Pons (tissue), 1 donor: ENCODE data around the gene TAAR1.
"Not testable (repeated sequence)": the region's sequence is repeated elsewhere in the genome, so short reads cannot be mapped to it uniquely, and the experiment has no call there.

Source experiments
- DNase-seq: peaks from one replicate; pipeline ENCODE4 v3.0.0-alpha.2; 2016; ENCODE audit warnings: low spot score

The TAAR1 gene

GRCh38 chr6:132661906-132662305 is 2.9 kb upstream of the TAAR1 start:
- no peak for DNase-seq

GRCh38 chr6:132651062-132651461 is 7.9 kb downstream of the TAAR1 start:
- DNase-seq: peak; percentile 7

- DNase-seq: no peak
Measured at GRCh38 chr6:132650429-132650828, 8.6 kb downstream of the TAAR1 start.

GRCh38 chr6:132648828-132649227 is 10.2 kb downstream of the TAAR1 start:
- no peak for DNase-seq

- DNase-seq: peak; percentile 3
Measured at GRCh38 chr6:132648356-132648755, 10.6 kb downstream of the TAAR1 start.

- DNase-seq: no peak
Measured at GRCh38 chr6:132643547-132643946, 15.4 kb downstream of the TAAR1 start.

- DNase-seq: not testable (repeated sequence)
Measured at GRCh38 chr6:132637135-132637534, 21.8 kb downstream of the TAAR1 start.

GRCh38 chr6:132635906-132636305 is 23.1 kb downstream of the TAAR1 start:
- not testable (repeated sequence) for DNase-seq

- DNase-seq: not testable (repeated sequence)
Measured at GRCh38 chr6:132635288-132635687, 23.7 kb downstream of the TAAR1 start.

- DNase-seq: no peak
Measured at GRCh38 chr6:132634796-132635195, 24.2 kb downstream of the TAAR1 start.

GRCh38 chr6:132633362-132633761 is 25.6 kb downstream of the TAAR1 start:
- DNase-seq: no peak

GRCh38 chr6:132624175-132624574 is 34.8 kb downstream of the TAAR1 start, which contains the start of gene TAAR2:
Gene TAAR2 (minus strand): TSS chr6:132624275. CDS start chr6:132624275, 0 bp downstream.
- DNase-seq: no peak

- no peak for DNase-seq
Measured at GRCh38 chr6:132623106-132623845, 35.7 kb downstream of the TAAR1 start.

GRCh38 chr6:132616677-132617076 is 42.3 kb downstream of the TAAR1 start:
- DNase-seq: no peak

- no peak for DNase-seq
Measured at GRCh38 chr6:132614554-132614953, 44.4 kb downstream of the TAAR1 start.

GRCh38 chr6:132612449-132613108 is 46.4 kb downstream of the TAAR1 start:
- no peak for DNase-seq

GRCh38 chr6:132611616-132612015 is 47.4 kb downstream of the TAAR1 start:
- no peak for DNase-seq

GRCh38 chr6:132607544-132608233 is 51.3 kb downstream of the TAAR1 start:
- DNase-seq: no peak

- no peak for DNase-seq
Measured at GRCh38 chr6:132604635-132605152, 54.3 kb downstream of the TAAR1 start.

GRCh38 chr6:132600900-132601299 is 58.1 kb downstream of the TAAR1 start:
- DNase-seq: not testable (repeated sequence)

- DNase-seq: no peak
Measured at GRCh38 chr6:132598473-132598872, 60.5 kb downstream of the TAAR1 start.

- DNase-seq: no peak
Measured at GRCh38 chr6:132596201-132596600, 62.8 kb downstream of the TAAR1 start.
